CD4-positive, alpha-beta T cell treated with Interleukin-15 for 4 hours (primary cell): ENCODE data around the gene RASGRP2.

Source experiments
- DNase-seq: peaks from one replicate; pipeline ENCODE4 v3.0.0-alpha.2; 2020; ENCODE audit warnings: low spot score

The RASGRP2 gene

DNA sequence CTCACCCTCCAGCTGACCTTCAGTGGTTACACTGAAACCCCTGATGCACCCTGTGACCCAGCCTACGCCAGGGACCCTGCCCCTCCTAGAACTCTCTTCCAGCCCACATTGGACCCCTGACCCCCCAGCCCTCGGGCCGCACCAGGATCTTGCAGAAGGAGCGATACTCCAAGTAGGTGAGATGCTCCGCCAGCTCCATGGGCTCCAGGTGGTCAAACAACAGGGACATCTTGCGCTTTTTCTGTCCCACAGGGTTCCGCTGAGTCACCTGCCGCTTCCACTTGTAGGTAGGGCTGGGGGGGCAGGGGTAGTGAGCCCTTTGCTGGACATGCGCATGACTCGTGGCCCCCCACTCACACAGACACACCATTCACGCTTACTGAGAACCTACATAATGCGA lies 4.1 kb downstream of the RASGRP2 start:
- no peak for DNase-seq

DNA sequence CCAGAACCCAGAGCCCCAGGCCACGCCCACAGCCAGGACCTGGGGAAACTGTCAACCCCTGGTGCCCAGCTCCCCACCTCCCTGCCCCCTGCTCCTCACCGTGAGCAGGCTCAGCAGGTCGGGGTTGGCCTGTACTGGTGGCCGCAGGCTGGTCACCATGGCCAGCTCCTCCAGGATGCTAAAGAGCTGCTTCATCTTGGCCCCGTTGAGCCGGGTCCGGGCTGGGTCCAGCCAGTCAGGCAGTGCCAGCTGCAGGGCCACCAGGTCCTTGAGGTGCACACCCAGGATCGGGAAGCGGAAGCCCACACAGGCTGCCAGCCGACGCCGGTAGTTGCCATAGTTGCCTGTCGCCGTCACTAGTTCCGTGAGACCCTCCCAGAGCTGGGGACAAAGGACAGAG lies 7.3 kb downstream of the RASGRP2 start:
- no peak for DNase-seq

DNA sequence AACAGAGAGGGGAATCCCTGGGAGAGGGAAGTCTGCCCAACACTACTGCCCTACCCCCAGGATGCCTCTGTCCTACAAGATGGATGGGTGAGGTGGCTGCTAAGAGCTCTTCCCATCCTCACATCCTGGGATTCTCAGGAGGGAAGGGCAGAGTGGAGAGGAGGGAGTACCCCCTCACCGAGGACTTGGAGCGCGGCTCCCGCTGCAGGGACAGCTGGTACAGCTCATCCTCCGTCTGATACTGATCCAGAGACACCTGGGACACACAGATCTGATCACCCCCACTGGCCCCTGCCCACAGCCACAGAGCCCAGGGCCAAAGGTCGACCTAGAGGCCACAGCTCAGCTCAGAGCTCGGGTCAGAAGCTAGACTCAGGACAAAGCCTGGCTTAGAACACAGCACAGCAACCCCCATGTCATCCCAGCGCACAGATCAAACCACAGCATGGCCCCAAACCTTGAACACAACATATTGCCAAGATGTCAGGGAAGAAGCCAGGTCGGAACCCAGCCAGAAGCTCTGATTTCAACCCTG lies 8.2 kb downstream of the RASGRP2 start:
- no peak for DNase-seq

DNA sequence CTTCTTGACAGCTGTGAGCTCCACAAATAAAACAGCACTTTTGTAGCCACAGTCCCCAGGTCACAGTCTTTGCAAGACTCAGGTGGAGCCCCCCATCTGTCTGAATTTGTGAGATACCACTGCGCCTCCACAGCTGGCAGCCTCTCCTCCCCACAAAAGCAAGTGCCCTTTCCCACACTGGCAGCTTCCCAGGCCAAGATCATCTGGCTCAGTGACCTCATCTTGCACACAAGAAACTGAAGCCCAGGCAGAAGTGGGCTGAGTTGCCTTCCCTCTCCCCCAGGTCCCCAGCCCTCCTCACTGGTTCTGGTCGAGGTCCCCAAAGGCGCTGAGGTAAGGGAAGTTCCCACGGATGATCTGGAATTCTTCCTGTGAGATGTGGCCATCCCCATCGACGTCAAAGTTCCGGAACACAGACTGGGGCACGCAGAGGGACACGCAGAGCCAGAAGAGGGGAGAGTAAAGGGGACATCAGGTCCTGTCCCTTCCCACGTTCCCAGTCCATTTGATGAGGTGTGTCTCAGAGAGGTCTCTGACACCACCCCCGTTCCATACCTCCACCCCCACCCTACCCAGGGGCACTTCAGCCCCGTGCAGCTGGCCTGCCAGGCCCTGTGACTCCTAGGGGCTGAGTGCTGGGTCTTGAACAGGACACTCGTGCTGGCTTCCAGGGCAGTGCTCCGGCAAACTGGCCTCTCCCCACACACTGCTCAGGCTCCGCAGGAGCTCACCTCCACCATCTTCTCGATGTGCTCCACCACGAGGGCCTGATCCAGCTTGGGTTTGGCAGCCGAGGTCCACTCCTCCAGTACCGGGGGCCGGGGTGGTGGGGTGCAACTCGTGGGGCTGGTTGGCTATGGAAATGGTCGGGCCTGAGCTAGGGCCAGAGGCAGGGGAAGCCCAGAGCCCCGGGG lies 8.9 kb downstream of the RASGRP2 start:
- DNase-seq, result no peak

GRCh38 chr11:64731601-64732000 lies 12.3 kb downstream of the RASGRP2 start:
- no peak for DNase-seq

DNA sequence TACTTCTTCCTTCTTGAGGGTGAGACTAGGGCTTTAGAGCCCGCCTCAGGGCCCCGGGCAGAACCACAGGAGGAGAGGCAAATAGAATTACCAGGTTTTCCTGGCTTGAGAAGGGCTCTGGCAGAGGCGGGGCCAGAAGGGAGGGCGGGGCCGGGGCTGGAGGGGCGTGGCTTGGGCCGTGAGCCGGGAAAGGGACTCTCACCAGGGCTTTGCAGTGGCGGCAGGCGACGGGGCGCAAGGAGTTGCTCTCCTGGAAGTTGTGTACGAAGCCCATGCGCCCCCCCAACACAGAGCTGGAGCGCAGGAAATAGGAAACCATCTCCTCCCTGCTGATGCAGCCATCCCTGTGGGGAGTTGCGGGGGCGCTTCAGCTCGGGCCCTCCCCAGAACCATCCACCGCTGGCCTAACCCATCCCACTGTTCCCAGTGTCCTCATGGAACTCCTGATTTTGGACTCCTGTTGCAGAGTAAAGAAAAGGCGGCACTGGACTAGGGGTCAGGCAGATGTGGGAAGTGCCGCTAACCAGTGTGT lies 14.0 kb downstream of the RASGRP2 start:
- no peak for DNase-seq

- DNase-seq, result no peak
These were observed 15.1 kb downstream of the RASGRP2 start for GRCh38 chr11:64728757-64729365.

GRCh38 chr11:64726867-64727530 lies 16.9 kb downstream of the RASGRP2 start:
- no peak for DNase-seq

DNA sequence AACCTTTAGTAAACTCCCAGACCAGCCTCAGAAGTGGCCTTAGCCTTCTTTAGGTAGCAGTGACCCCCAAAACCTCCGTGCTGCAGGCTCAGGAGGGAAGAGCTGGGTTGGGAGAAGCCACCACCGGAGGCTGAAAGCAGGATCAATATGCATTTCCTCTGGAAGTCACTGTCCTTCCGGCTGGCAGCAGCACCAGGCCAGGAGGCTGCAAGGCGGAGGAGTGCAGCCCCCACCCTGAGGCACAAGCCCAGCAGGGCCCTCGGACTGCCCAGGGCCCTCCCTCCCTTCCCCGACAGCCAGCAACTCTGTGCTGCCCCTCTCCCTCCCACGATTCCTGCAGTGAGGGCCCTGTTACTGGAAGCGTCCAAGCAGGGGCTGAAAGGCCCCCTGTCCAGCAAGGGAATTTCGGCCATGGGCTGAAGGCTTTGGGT lies 17.7 kb downstream of the RASGRP2 start:
- no peak for DNase-seq

DNA sequence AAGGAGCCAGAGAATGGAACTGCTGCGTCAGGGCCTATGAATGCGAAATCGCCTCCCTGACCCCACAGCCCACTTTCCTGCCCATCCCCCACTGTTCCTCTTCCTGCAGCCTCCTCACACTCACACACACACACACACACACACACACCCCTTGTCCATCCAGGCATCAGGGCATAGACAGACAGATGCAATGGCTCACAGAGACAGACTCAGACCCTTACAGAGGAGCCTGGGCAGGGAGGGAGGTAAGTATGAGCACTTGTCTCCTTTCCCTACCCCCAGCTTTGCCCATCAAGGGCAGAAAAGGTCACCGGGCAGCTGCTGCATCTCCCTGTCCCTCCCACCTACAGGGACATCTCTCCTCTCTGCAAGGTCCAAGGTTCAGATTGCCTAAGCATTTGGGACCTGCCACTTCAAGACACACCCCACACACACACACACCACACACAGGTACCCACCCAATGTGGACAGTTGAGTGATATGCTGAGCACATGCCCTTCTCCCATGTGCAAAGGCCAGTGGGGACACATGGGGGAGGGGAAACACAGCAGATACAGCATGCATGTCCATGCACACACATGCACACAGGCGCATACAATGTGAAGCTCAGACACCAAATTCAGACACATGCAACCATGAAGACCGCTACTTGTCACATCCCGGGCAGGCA lies 18.9 kb downstream of the RASGRP2 start:
- DNase-seq, result no peak

- no peak for DNase-seq
These were observed 19.8 kb downstream of the RASGRP2 start for GRCh38 chr11:64723907-64724862.

DNA sequence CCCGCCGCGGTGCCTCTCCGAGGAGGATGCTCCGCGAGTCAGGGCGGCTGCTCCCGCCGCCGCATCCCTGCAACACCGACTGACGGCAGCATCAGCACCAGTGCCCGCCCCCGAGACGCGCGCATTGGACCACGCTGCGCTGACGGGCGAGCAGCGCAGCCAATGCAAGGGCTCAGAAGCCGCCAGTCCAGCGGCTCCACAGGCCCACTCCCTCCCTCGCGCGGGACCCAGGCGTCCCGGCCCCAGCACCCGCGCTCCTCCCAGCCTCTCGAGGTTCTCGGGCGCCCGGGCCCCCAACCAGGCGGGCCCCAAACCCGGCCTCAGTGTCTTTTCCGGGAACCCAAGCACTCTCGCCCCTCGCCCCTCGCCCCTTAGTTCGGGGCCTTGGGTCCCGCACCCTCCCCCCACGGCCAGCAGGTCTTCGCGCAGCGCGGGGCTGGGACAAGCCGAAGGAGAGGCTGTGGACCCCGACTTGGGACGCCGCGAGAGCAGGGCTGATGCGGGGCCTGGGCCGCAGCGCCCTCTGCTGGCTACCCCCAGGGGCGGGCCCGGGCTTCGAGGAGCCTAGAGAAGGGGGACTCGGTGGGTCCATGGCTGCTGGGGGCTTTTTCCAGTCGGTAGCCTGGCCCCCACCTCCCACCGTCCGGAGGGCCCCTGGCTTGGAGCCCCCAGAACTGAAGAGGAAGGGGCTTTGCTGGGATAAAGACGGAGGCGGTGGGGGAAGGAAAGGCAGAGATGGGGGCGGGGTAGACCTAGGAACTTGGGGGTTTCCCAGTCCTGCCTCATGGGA lies 20.6 kb downstream of the RASGRP2 start, which contains the start of gene NRXN2:
TSS of gene NRXN2 (minus strand) at position 81 of the 790 bp plus-strand sequence. CDS start 9,498 bp downstream, outside the sequence.
- peak; percentile 84 for DNase-seq

- DNase-seq, result no peak
These were observed 21.5 kb downstream of the RASGRP2 start for GRCh38 chr11:64722141-64723065.

GRCh38 chr11:64721359-64721699 lies 22.6 kb downstream of the RASGRP2 start:
- DNase-seq, result no peak

- no peak for DNase-seq
These were observed 23.1 kb downstream of the RASGRP2 start for GRCh38 chr11:64720640-64721358.

DNA sequence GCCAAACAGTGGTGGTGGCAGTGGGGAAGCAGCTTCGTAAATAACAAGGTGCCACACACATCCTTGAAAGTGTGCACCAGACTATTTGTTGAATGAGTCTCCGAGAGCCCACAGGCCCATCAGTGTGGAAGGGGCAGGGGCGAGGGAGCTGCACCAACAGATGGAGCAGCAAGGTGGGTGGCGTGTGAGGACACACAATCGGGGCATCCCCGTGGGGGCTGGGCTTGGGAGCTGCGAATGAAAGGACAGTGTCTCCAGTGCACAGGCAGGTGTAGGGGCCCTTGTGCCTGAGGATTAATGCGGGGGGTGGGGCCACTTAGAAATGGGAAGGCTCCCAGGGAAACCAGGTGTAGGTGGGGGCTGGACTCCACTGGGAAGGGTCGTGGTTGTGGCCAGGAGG lies 23.8 kb downstream of the RASGRP2 start:
- DNase-seq, result no peak

GRCh38 chr11:64719406-64719805 lies 24.5 kb downstream of the RASGRP2 start:
- no peak for DNase-seq

DNA sequence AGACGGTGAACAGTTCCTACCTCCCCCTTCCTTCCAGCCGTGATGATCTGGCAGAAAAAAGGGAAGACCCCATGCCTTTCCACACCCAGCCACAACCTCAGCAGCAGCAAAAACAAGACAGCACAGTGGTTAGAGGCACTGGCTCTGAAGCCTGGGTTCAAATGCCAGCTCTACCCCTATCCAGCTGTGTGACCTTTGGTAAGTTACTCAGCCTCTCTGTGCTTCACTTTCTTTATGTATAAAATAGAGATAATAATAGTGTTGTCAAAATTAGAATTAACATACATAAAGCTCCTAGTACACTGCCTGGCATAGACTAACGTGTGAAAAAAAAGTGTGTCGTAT lies 25.2 kb downstream of the RASGRP2 start:
- no peak for DNase-seq
